GM19099 (cell line): ENCODE measurements around the gene SDCCAG8.

Source experiments
- POLR2A ChIP-seq: IDR thresholded peaks from 3 replicates; pipeline ENCODE4 v1.6.1; 2011; ENCODE audit warnings: low read depth; ENCODE audit not compliant: insufficient read length; ENCODE audit errors: extremely low read depth

SDCCAG8 gene

DNA sequence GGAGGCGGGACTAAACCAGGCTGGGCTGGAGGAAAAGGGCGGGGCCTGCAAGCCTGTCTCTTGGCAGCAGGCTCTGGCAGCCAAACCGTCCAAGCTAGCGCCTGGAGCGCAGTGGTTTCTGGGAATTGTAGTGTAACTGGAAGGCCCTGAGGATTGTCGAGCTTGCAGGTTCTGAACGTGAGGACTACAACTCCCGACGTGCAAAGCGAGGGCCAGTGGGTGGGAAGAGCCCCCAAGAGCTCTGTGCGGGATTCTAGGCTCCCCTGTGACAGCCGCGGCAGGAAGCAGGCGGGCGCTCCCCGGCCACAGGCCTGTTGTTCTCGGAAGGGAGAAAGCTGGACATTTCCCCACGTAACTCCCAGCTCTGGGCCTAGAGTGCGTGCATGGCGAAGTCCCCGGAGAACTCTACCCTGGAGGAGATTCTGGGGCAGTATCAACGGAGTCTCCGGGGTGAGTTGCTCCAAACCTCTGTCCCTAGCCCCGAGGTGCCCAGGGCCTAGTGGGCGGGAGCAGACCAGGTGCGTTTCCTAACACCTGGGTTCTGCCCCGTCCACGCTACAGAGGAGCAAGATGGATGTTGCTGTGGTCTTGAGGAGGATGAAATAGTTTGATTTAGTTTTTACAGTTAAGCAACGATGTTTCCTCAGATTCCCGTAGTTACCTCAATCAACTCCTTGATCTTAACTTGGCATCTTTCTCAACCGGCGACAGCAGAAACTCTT, at the start of gene SDCCAG8:
Gene SDCCAG8, plus strand, starts transcription at position 251 of the 722 bp plus-strand sequence. Its CDS starts 133 bp downstream, at position 384.
- TF ChIP-seq POLR2A = peak; percentile 86

DNA sequence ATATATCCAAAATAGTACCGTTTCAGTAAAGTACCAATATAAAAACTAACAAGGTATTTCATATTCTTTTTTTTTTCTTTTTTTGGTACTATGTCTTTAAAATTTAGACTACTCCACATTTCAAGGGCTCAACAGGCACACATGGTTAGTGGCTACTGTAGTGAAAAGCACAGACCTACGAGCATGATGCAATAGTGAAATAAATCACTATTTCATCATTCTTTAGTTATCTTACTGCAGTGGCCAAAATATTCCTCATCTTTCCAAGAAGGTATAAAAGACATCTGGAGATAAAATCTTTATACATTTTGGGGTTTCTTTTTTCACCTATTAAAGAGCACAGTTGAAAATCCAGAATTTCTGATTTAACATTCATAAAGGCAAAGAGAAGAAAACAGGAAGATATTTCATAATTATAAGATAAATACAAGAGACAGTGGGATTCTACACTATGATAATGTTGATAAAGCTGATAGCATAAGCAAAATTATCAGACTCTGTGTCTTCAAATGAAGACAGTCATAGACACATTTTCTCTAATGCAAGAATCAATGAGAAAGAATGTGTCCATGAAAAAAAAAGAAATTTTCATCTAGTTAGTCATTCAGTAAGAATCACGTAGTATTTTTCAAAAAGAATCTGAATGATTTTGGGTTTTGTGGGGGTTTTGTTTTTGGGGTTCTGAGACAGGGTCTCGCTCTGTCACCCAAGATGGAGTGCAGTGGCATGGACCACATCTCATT, 42.6 kb upstream of the SDCCAG8 start:
- no peak for TF ChIP-seq POLR2A

DNA sequence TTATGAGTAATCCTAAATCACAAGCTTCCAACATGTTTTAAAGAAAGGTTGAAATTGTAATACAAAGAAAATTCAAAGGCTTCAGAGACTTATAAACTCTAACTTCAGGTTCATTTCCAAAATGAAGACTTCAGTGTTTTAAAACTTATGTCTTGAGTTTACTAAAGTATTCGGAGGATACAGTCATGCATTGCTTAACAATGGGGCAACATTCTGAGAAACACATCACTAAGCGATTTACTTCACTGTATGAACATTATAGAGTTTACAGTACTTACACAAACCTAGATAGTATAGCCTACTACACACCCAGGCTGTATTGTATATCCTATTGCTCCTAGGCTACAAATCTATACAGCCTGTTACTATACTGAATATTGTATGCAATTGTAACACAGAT, 39.1 kb upstream of the SDCCAG8 start:
- no peak for TF ChIP-seq POLR2A

DNA sequence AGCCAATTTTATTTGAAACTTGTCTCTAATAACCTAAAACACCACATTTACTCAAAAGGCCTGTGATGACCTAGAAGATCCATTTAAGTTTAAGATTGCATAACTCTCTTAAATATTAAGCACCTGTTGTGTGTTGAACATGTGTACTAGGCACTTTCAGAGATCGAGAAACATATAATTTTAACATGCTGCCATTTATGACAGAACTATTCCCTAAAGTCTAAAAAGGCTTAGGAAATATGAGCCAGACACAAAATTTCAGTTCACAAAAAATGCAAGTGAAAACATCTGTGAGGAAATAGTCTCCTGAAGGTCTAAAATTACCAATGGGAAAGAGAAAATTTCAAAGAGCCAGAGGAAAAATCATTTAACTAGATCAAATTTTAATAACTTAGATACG, 38.5 kb upstream of the SDCCAG8 start:
- no peak for TF ChIP-seq POLR2A

DNA sequence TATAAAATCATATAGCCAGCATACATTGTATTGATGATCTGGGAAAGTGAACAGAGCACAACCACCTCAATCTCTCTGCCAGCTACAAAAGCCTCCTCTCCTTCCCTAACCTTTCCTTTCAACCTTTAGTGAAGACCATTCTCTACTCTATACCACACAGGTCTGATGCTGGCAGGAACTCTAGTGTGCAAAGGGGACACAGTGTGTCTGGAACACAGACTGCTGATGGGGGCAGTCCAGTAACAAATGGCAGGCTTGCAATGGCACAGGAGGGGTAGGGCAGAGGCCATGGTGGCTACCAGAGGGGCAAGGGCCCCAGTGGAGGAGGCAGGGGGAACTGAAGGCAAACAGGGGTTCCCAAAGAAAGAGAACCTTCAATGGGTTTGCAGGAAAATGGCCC, 37.8 kb upstream of the SDCCAG8 start:
- no peak for TF ChIP-seq POLR2A

DNA sequence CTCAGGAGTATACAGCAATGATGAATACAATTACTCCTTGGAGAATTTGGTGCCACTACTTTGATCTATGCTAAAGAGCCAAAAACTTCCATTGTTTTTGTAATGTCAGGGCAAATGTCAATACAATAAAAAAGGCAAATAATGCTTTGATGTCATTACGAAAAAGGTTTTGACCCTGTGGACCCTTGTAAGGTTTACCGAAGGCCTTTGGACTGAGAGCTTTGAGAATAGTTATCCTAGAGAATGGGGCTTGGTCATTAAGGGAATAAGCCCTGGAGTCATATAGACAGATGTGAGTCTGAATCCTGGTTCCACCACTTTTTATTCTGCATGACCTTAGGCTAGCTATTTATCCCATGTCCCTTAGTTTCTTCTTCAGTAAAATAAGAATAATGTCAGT, 28.2 kb upstream of the SDCCAG8 start:
- TF ChIP-seq POLR2A = no peak

DNA sequence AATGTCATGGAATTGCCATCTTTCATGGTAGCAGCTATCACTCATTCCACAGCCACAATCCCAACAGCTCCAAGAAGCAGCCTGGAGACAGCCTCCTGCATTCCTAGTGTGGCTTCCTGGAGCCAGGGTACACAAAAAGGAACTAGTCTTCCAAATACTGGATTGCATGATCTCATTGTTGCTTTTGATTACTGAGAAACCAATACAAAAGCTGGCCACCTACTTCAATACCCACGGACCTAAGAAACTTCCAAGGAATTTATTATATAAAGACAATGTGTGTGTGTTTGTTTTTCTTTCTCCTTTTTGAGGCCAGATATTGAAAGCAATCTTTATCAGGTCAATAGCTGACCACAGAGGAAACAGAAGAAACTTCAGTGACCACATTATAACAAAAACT, 26.3 kb upstream of the SDCCAG8 start:
- TF ChIP-seq POLR2A = no peak

DNA sequence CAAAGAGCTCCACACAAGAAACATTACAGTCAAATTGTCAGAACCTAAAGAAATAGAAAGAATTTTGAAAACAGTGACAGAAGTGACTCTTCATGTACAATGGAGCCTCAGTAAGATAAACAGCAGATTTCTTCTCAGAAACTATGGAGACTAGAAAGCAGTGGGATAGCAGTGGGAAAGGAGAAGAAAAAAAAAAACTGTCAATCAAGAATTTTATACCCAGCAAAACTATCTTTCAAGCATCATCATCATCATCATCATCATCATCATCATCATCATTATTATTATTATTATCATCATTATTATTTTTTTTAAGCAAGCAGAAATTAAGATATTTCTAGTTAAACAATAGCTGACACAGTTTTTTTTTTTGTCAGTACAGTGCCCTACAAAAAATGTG, 24.9 kb upstream of the SDCCAG8 start:
- no peak for TF ChIP-seq POLR2A

DNA sequence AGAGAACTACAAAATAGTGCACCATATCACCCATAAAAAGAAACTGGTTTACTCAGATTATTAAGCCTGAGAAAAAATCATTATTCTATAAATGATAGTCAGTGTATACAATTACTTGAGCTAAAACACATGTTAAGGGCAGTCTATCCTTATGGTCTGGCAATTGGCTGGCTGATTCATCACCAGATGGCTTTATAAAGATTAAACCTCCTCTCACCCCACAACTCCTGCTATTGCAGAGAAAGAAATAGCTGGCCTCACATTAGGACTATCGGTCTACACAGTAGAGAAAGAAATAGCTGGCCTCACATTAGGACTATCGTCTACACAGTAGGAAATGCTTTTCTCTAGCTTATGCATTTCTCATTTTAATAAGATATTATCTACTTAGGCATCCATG, 21.9 kb upstream of the SDCCAG8 start:
- TF ChIP-seq POLR2A = no peak

DNA sequence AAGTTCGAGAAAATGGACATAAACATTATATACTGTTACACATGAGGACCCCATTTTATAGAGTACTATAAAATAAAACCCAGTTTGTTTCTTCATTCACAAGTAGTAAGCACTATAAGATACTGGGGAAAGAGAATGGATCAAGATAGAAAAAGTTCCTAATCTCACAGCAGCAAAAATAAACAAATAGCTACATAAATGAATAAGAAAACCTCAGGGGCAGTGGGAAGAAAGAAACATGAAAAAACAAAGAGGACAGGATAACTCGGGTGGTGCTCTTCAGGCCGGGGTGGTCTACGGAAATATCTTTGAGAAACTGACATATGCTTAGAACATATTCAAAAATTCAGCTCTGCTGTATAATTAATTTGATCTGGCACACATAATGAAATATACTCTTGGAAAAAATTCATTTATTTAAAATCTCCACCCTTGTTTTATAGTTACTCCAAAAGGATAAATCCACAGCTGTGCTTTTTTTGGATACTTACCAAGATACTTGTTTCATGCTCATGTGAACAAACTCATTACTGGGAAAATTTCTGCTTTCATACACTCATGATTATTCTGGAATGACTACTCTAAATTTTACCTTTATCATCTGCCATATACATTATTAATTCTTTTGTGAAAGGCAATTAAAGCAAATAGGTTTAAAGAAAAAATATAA, 20.7 kb upstream of the SDCCAG8 start:
- no peak for TF ChIP-seq POLR2A

DNA sequence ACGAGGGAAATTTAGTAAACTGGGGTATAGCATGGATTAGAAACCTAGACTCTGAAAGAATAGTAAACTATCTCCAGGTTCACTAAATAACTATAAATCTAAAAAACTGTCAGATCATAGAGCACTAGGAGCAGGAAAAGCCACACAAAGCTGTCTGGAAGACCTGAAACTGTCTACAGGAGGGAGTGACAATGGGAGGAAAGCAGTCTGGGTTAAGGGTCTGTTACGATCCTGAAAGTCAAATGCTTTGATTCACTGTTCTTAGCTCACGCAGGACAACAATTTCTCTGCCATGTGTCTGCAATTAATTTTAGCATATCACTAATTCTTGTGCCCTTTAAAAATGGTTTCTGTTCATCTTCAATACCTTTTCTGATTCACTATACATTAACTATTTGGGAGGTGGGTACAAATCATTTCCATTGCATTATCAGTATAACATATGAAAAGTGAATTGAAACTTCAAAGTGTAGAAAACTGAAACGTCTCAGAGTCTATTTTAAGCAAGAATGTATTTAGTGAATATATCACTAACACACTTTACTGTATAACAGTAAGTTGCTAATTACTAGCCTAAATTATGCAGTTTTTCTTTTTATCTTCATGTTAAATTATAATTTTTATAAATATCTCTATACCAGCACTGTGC, 19.1 kb upstream of the SDCCAG8 start:
- TF ChIP-seq POLR2A = no peak

DNA sequence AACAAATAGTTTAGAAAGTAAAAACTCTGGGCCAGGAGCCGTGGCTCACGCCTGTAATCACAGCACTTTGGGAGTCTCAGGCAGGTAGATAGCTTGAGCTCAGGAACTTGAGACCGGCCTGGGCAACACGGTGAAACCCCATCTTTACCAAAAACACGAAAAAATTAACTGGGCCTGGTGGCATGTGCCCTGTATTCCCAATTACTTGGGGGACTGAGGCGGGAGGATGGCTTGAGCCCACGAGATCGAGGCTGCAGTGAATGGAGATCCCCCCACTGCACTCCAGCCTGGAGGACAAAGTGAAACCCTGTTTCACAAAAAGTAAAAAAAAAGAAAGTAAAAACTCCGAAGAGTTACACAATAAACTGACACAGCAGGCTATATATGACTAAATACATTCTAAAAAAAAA, 11.4 kb upstream of the SDCCAG8 start:
- no peak for TF ChIP-seq POLR2A

DNA sequence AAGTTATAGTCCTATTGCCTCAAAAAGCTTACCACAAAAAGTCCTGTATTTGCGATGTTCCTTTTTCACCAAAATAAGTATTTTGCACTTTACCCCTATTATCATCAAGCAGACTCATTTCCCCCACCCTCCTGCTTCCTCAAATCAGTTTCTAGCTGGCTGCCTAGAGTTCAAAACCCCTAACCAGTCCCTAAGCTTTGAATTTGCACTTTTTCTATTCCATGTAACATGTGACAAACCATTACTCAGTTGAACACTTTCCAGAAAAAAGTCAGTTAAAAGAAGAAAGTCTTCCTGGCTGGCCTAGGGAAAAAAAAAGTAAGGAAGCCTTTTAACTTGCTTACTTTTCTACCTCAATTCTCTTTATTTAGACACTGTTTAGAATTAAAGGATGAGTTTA, 8.9 kb upstream of the SDCCAG8 start:
- no peak for TF ChIP-seq POLR2A

DNA sequence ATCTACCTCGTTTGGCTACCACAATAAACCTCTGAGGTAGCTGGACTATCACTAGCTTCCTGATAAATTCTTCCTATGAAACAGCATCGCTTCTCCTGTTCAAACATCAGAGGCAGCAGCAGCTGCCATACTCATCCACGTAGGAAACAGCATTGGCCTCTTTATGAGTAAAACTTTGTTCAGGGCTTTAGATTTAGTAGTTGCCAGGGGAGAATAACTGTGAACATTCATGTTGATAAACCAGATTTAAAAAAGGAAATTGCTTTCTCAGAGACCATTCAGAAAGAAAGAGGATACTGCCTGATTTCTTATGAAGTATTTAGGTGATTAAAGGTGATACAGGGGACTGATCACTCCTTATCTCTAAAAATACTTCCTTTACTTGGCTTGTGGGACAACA, 7.9 kb upstream of the SDCCAG8 start:
- no peak for TF ChIP-seq POLR2A

DNA sequence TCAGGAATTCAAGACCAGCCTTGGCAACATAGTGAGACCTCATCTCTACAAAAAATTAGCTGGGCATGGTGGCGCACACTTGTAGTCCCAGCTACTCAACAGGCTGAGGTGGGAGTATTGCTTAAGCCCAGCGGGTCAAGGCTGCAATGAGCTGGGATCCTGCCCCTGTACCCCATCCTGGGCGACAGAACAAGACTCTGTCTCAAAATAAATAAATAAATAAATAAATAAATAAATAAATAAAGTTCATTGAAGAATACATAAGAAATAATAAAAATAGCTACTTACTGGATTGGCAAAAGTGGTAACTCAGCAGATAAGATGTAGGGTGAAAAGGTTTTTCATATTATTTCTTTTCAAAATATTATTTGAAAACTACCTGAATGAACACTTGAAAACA, 6.6 kb upstream of the SDCCAG8 start:
- TF ChIP-seq POLR2A = no peak
